NCI-H2227 (cell line): ENCODE data around the gene GFOD2.
A peak's percentile ranks its signal among the peaks of the same experiment; 100 is the strongest.
"Not testable (repeated sequence)": the region's sequence is repeated elsewhere in the genome, so short reads cannot be mapped to it uniquely, and the experiment has no call there.

ENCODE experiments used
- DNase-seq: peaks from one replicate; lab custom pipeline; 2025; ENCODE audit not compliant: unreplicated experiment; lab: John Stamatoyannopoulos, UW

The GFOD2 gene

DNA sequence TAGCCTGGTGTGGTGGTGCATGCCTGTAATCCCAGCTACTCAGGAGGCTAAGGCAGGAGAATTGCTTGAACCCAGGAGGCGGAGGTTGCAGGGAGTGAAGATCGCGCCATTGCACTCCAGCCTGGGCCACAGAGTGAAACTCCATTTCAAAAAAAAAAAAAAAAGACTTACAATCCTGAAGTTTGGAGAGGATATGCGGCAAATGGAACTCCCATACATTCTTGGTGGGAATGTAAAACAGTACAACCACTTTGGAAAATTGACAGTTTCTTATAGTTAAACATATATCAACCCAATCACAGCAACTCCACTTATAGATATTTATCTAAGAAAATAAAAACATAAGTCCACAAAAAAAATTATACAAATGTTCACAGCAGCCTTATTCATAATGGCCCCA is 11.9 kb downstream of the GFOD2 start:
- no peak for DNase-seq

- no peak for DNase-seq
These were observed 15.0 kb downstream of the GFOD2 start for GRCh38 chr16:67704110-67704509.

DNA sequence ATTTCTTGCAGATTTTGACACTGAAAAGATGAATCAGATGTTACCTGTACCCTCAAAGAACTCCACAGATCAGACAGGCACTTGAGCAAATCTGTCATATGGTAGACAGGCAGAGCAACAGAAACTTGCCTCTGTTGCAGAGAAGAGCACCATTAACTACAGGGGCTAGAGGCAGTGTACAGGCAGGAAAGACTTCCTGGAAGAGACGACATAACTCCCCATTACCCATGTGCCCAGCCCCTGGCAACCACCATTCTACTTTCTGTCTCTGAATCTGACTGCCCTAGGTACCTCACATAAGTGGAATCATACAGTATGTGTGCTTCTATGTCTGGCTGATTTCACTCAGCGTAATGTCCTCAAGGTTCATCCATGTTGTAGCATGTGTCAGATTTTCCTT is 15.5 kb downstream of the GFOD2 start:
- DNase-seq: no peak

DNA sequence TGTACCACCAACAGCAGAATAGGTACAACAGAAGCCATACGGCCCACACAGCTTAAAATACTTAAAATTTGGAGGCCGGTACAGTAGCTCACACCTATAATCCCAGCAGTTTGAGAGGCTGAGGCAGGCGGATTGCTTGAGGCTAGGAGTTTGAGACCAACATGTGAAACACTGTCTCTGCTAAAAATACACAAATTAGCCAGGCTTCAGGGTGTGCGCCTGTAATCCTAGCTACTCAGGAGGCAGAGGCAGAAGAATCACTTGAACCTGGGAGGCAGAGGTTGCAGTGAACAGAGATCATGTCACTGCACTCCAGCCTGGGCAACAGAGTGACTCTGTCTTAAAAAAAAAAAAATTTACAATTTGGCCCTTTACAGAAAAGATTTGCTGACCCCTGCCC is 17.0 kb downstream of the GFOD2 start:
- DNase-seq: no peak

GRCh38 chr16:67701420-67701819 is 17.7 kb downstream of the GFOD2 start:
- peak; percentile 37 for DNase-seq

- no peak for DNase-seq
These were observed 19.9 kb downstream of the GFOD2 start for GRCh38 chr16:67699265-67699664.

DNA sequence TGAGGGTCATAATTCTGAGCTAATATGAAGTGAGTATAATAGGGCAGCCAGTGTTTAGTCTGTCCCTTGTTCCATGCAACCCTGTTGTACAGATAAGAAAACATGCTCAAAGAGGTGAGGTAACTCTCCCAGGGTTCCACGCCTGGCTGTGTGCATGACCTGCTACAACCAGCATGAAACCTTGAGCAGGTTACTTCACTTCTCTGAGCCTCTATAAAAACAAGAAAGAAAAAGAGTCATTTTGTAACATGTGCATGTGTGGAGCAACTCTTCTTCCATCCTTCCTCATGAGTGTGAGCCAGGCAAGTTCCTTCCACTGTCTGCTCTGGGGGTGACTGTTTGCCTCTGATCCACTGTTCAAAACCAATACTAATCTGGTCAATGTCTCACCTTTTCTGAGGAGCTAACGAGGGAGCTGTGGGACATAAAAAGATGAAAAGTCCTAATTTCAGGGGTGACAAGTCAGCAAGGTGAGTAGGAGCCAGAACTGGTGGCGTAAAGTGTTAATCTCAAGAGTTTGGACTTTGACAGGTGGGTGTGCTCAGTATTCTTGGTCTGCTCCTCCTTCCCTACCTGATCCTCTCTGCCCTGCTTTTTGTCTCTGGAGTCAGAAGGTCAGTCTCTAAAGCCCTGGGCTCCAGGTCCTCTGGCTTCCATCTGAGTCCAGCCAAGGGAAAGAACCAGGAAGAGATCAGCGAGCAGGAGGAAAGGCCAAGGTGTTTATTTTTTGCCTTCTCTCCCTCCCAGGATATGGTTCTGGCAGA is 21.5 kb downstream of the GFOD2 start:
- no peak for DNase-seq

DNA sequence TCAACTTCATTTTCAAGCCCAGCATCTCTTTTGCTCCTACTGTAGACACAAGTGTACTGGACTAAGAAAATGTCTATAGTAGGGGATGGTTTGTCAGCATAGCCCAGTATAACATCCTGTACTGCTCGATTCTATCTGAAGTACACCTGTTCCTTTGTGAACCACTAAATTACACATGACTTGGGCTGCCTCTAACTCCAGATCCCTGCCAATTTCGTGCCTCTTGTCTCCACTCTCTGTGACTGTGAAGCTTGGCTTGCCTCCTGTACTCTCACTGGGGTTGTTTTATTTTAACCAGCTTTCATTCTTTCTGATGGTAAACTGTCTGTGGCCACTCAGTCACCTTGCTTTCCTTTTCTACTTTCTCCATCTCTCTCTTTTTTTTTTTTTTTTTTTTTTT is 24.5 kb downstream of the GFOD2 start:
- no peak for DNase-seq

DNA sequence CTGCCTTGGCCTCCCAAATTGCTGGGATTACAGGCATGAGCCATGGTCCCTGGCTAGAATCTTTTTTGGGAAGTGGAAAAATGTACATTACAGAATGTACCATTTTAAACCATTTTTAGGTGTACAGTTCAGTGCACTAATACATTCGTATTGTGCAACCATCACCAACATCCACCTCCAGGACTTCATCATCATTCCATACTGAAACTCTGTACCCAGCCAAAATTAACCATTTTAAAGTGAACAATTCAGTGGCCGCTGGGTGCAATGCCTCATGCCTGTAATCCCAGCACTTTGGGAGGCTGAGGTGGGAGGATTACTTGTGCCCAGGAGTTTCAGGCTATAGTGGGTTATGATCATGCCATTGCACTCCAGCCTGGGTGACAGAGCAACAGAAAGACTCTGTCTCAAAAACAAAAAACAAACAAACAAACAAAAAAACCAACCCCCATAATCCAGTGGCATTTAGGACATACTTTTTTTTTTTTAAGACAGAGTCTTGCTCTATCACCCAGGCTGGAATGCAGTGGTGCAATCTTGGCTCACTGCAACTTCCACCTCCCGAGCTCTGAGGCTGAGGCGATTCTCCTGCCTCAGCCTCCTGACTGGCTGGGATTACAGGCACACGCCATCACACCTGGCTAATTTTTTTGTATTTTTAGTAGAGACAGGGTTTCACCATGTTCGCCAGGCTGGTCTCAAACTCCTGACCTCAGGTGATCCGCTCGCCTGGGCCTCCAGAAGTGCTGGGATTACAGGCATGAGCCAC is 25.4 kb downstream of the GFOD2 start:
- DNase-seq: not testable (repeated sequence)

GRCh38 chr16:67685388-67686112 is 33.6 kb downstream of the GFOD2 start:
- no peak for DNase-seq

GRCh38 chr16:67683767-67684166 is 35.3 kb downstream of the GFOD2 start:
- DNase-seq: no peak

- DNase-seq: no peak
These were observed 38.9 kb downstream of the GFOD2 start for GRCh38 chr16:67679935-67680897.

- DNase-seq: no peak
These were observed 40.6 kb downstream of the GFOD2 start for GRCh38 chr16:67678354-67679023.

GRCh38 chr16:67677712-67678111 is 41.4 kb downstream of the GFOD2 start:
- DNase-seq: no peak

GRCh38 chr16:67676939-67677338 is 42.2 kb downstream of the GFOD2 start:
- DNase-seq: no peak

DNA sequence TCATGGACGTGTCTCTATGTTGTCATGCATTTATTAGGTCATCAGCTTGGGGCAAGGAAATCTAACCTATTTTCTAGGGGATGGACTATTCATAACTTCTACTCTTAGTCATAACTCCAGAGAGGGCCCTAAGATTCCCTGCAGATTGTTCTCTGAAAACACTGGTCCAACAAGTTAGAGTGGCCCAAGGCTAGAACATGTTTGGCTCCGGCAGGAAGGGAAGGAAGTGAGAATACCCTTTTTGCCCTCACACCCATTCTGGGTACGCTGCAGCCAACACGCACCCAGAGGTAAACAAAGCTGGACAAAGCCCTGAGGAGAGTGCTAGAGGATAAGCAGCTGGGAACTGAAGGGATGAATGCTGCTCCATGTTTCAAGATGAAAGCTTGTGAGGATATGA is 42.6 kb downstream of the GFOD2 start:
- no peak for DNase-seq

GRCh38 chr16:67675999-67676398 is 43.1 kb downstream of the GFOD2 start:
- DNase-seq: no peak

GRCh38 chr16:67675579-67675935 is 43.6 kb downstream of the GFOD2 start:
- DNase-seq: no peak

GRCh38 chr16:67674851-67675578 is 44.1 kb downstream of the GFOD2 start:
- no peak for DNase-seq
